B cell (primary cell): Measurements from ENCODE around the gene COL9A3.

ENCODE experiments used
- CTCF ChIP-seq: fragments of 200-600 bp; IDR thresholded peaks from one replicate; pipeline ENCODE4 v1.8.0; 2022; ENCODE audit warnings: antibody characterized with exemption, mild to moderate bottlenecking
- EZH2 ChIP-seq: IDR thresholded peaks from 2 replicates; pipeline ENCODE4 v1.6.1; 2012; ENCODE audit warnings: borderline replicate concordance, low read depth, mild to moderate bottlenecking, moderate library complexity, low read length; ENCODE audit not compliant: insufficient read depth, poor library complexity, severe bottlenecking

GRCh38 chr20:62785393-62785792 lies 31.5 kb upstream of the COL9A3 start:
- TF ChIP-seq CTCF (no peak), EZH2 (no peak)
